ENCODE measurements around the gene C12orf60.
A peak's percentile ranks its signal among the peaks of the same experiment; 100 is the strongest.

Gene C12orf60

GRCh38 chr12:14849661-14850060 is 46.2 kb downstream of the C12orf60 start:
- no peak overlapping the region for H3K4me3 ChIP-seq (ENCODE audit: control insufficient read depth in 1 of 7, extremely low read depth in 1 of 7, insufficient read depth in 4 of 7, low read depth in 2 of 7, low read length in 6 of 7)
- H3K4me1 ChIP-seq (ENCODE audit: control extremely low read depth in 1 of 4, control insufficient read depth in 4 of 4, insufficient read depth in 4 of 4, low read length in 3 of 4): peaks cover 5 to 12% (median 10%) of the 10 kb centered on the region in 4 experiments
- H3K27me3 ChIP-seq (replicated peaks in 2 of 5; ENCODE audit: control insufficient read depth in 4 of 5, insufficient read depth in 5 of 5, low read length in 4 of 5): no peaks in the 10 kb centered on the region
- ChIA-PET POLR2A (no interaction called here), CTCF (interaction anchor here (1.0 kb wide), 1 partner anchor 44 kb away, joined by 3 read pairs; no protein-coding TSS in a partner anchor)
- H3K27ac ChIP-seq (ENCODE audit: insufficient read depth in 1 of 2, low read depth in 1 of 2, low read length in 2 of 2, poor library complexity in 1 of 2, severe bottlenecking in 2 of 2): no peak overlapping the region
- H3K36me3 ChIP-seq (ENCODE audit: control insufficient read depth in 4 of 4, insufficient read depth in 4 of 4, low read length in 3 of 4): no peaks in the 10 kb centered on the region
- WGBS (ENCODE audit: insufficient coverage): 100% methylated on average over 2 of the region's 2 CpGs
- H3K9me3 ChIP-seq (ENCODE audit: control extremely low read depth in 1 of 5, control insufficient read depth in 4 of 5, insufficient read depth in 2 of 5, low read depth in 1 of 5, low read length in 4 of 5): no peaks in the 10 kb centered on the region
- no peak for DNase-seq

DNA sequence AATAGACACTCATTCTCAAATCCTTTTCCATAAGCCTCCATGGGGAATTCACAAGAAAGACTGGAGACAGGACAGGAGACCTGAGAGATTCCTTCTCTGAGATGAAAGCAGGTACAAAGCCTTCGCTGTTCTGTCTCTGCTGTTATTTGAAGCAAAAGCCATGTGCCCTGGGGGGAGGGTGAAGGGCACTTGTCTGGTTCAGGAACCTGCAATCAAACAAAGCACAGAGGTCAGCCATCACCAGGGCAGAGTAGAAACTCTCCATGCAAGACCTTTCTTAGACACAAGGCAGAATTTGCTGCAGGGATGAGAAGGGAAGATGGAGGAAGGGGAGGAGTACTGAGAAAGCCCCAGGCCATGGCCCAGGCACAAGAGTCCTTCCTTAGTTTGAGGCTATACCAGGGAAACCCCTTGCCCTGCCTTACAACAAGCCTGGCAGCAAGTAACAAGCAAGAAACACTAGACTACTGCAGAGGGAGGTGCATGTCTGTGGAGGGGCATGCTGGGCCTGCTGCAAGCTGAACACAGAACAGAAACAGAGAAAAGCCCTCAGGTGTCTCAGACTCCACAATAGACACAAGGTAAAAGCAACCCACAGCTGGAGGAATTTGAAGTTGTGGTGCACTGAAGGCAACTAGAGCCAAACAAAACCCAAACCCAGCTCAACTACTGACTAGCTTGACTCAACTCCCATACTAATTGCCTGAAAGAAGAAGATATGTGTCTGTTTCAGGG is 47.6 kb downstream of the C12orf60 start:
- POLR2A ChIA-PET: no interaction called here

GRCh38 chr12:14852880-14853279 is 49.4 kb downstream of the C12orf60 start:
- CTCF ChIA-PET: interaction anchor here (1.1 to 1.4 kb wide), 3 partner anchors 16 to 28 kb away, joined by 3 to 7 read pairs (median 3); no protein-coding TSS in a partner anchor
- Histone ChIP-seq H3K27me3 (replicated peaks in 2 of 5; ENCODE audit: control insufficient read depth in 4 of 5, insufficient read depth in 5 of 5, low read length in 4 of 5) (no peaks in the 10 kb centered on the region), H3K4me1 (ENCODE audit: control extremely low read depth in 1 of 4, control insufficient read depth in 4 of 4, insufficient read depth in 4 of 4, low read length in 3 of 4) (peaks cover 0 to 8% (median 1%) of the 10 kb centered on the region in 4 experiments), H3K27ac (ENCODE audit: insufficient read depth in 1 of 2, low read depth in 1 of 2, low read length in 2 of 2, poor library complexity in 1 of 2, severe bottlenecking in 2 of 2) (no peak overlapping the region), H3K9me3 (ENCODE audit: control extremely low read depth in 1 of 5, control insufficient read depth in 4 of 5, insufficient read depth in 2 of 5, low read depth in 1 of 5, low read length in 4 of 5) (peaks cover 0 to 2% (median 0%) of the 10 kb centered on the region in 5 experiments), H3K4me3 (ENCODE audit: control insufficient read depth in 1 of 7, extremely low read depth in 1 of 7, insufficient read depth in 4 of 7, low read depth in 2 of 7, low read length in 6 of 7) (no peak overlapping the region), H3K36me3 (ENCODE audit: control insufficient read depth in 4 of 4, insufficient read depth in 4 of 4, low read length in 3 of 4) (no peaks in the 10 kb centered on the region)
- no peak for DNase-seq
- POLR2A ChIA-PET: interaction anchor here (0.6 kb wide), 2 partner anchors 20 to 1607 kb away, joined by 3 read pairs; no protein-coding TSS in a partner anchor

More for the DNA sequence above, 47.6 kb downstream of the C12orf60 start:
- CTCF ChIA-PET: interaction anchor here (0.8 to 1.3 kb wide), 2 partner anchors 43 to 144 kb away, joined by 3 to 4 read pairs; no protein-coding TSS in a partner anchor
- Histone ChIP-seq H3K9me3 (ENCODE audit: control extremely low read depth in 1 of 5, control insufficient read depth in 4 of 5, insufficient read depth in 2 of 5, low read depth in 1 of 5, low read length in 4 of 5) (no peaks in the 10 kb centered on the region), H3K4me1 (ENCODE audit: control extremely low read depth in 1 of 4, control insufficient read depth in 4 of 4, insufficient read depth in 4 of 4, low read length in 3 of 4) (peaks cover 3 to 13% (median 5%) of the 10 kb centered on the region in 4 experiments), H3K27me3 (replicated peaks in 2 of 5; ENCODE audit: control insufficient read depth in 4 of 5, insufficient read depth in 5 of 5, low read length in 4 of 5) (no peaks in the 10 kb centered on the region), H3K36me3 (ENCODE audit: control insufficient read depth in 4 of 4, insufficient read depth in 4 of 4, low read length in 3 of 4) (no peaks in the 10 kb centered on the region), H3K4me3 (ENCODE audit: control insufficient read depth in 1 of 7, extremely low read depth in 1 of 7, insufficient read depth in 4 of 7, low read depth in 2 of 7, low read length in 6 of 7) (no peak overlapping the region), H3K27ac (ENCODE audit: insufficient read depth in 1 of 2, low read depth in 1 of 2, low read length in 2 of 2, poor library complexity in 1 of 2, severe bottlenecking in 2 of 2) (no peak overlapping the region)
- WGBS (ENCODE audit: insufficient coverage): 67% methylated on average over 1 of the region's 1 CpG
- no peak for DNase-seq

- POLR2A ChIA-PET: no interaction called here
- WGBS (ENCODE audit: insufficient coverage): no CpG with 5 or more reads among the region's 3 CpGs
Observed at GRCh38 chr12:14853961-14854360, 50.5 kb downstream of the C12orf60 start.

DNA sequence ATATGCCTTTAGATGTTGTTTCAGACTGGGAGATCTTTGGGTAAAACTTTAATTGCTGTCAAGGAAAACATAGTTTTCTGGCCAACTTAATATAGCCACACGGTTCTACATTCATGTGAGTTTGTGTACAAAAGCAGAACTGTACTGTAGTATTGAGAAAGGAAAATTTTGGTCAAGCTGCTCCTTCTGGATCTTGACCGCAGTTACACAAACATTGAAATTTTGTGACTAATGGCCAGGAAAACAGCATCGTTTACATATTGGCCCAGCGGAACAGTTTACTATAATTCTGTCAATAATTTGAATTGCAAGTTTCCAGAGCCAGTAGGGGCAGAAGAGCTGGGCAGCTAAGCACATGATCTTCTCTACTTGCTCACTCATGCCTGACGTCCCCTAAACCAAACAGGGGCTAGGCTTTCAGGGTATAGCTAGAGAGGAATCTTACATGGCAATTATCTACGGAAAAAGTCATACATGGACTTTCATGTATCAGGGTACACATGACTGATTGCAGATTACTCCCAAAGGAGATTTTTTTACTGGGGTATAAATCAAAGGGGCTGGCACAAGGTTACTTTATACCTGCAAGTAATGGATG is 51.2 kb downstream of the C12orf60 start:
- Histone ChIP-seq H3K4me1 (ENCODE audit: control extremely low read depth in 1 of 4, control insufficient read depth in 4 of 4, insufficient read depth in 4 of 4, low read length in 3 of 4) (peaks cover 0 to 8% (median 1%) of the 10 kb centered on the region in 4 experiments), H3K27me3 (replicated peaks in 2 of 5; ENCODE audit: control insufficient read depth in 4 of 5, insufficient read depth in 5 of 5, low read length in 4 of 5) (no peaks in the 10 kb centered on the region), H3K36me3 (ENCODE audit: control insufficient read depth in 4 of 4, insufficient read depth in 4 of 4, low read length in 3 of 4) (no peaks in the 10 kb centered on the region), H3K27ac (ENCODE audit: insufficient read depth in 1 of 2, low read depth in 1 of 2, low read length in 2 of 2, poor library complexity in 1 of 2, severe bottlenecking in 2 of 2) (no peak overlapping the region), H3K4me3 (ENCODE audit: control insufficient read depth in 1 of 7, extremely low read depth in 1 of 7, insufficient read depth in 4 of 7, low read depth in 2 of 7, low read length in 6 of 7) (no peak overlapping the region), H3K9me3 (ENCODE audit: control extremely low read depth in 1 of 5, control insufficient read depth in 4 of 5, insufficient read depth in 2 of 5, low read depth in 1 of 5, low read length in 4 of 5) (peaks cover 0 to 2% (median 0%) of the 10 kb centered on the region in 5 experiments)
- 90% methylated on average over 4 of the region's 6 CpGs for WGBS (ENCODE audit: insufficient coverage)
- DNase-seq: no peak
- POLR2A ChIA-PET: no interaction called here
- CTCF ChIA-PET: interaction anchor here (0.8 to 2.8 kb wide), 2 partner anchors 9 to 140 kb away, joined by 3 to 7 read pairs; no protein-coding TSS in a partner anchor

More at GRCh38 chr12:14853961-14854360, 50.5 kb downstream of the C12orf60 start:
- Histone ChIP-seq H3K27me3 (replicated peaks in 2 of 5; ENCODE audit: control insufficient read depth in 4 of 5, insufficient read depth in 5 of 5, low read length in 4 of 5) (no peaks in the 10 kb centered on the region), H3K36me3 (ENCODE audit: control insufficient read depth in 4 of 4, insufficient read depth in 4 of 4, low read length in 3 of 4) (no peaks in the 10 kb centered on the region), H3K4me3 (ENCODE audit: control insufficient read depth in 1 of 7, extremely low read depth in 1 of 7, insufficient read depth in 4 of 7, low read depth in 2 of 7, low read length in 6 of 7) (no peak overlapping the region), H3K4me1 (ENCODE audit: control extremely low read depth in 1 of 4, control insufficient read depth in 4 of 4, insufficient read depth in 4 of 4, low read length in 3 of 4) (peaks cover 0 to 8% (median 1%) of the 10 kb centered on the region in 4 experiments), H3K9me3 (ENCODE audit: control extremely low read depth in 1 of 5, control insufficient read depth in 4 of 5, insufficient read depth in 2 of 5, low read depth in 1 of 5, low read length in 4 of 5) (peaks cover 0 to 2% (median 0%) of the 10 kb centered on the region in 5 experiments), H3K27ac (ENCODE audit: insufficient read depth in 1 of 2, low read depth in 1 of 2, low read length in 2 of 2, poor library complexity in 1 of 2, severe bottlenecking in 2 of 2) (no peak overlapping the region)
- DNase-seq: no peak
- CTCF ChIA-PET: interaction anchor here (0.8 to 2.8 kb wide), 3 partner anchors 8 to 141 kb away, joined by 3 to 7 read pairs (median 3); no protein-coding TSS in a partner anchor

DNA sequence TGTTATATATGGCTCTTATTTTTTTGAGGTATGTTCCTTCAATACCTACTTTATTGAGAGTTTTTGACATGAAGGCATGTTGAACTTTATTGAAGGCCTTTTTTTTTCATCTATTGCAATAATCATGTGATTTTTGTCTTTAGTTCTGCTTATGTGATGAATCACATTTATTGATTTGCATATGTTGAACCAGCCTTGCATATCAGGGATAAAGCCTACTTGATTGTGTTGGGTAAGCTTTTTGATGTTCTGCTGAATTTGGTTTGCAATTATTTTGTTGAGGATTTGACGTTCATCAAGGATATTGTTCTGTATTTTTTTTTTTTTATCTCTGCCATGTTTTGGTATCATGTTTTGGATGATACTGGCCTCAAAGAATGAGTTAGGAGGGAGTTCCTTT is 55.0 kb downstream of the C12orf60 start:
- peaks cover 0 to 8% (median 1%) of the 10 kb centered on the region in 4 experiments for H3K4me1 ChIP-seq (ENCODE audit: control extremely low read depth in 1 of 4, control insufficient read depth in 4 of 4, insufficient read depth in 4 of 4, low read length in 3 of 4)
- H3K9me3 ChIP-seq (ENCODE audit: control extremely low read depth in 1 of 5, control insufficient read depth in 4 of 5, insufficient read depth in 2 of 5, low read depth in 1 of 5, low read length in 4 of 5): peaks cover 0 to 11% (median 3%) of the 10 kb centered on the region in 5 experiments
- H3K27me3 ChIP-seq (replicated peaks in 2 of 5; ENCODE audit: control insufficient read depth in 4 of 5, insufficient read depth in 5 of 5, low read length in 4 of 5): no peaks in the 10 kb centered on the region
- WGBS (ENCODE audit: insufficient coverage): 100% methylated on average over 1 of the region's 1 CpG
- no peak for DNase-seq
- ChIA-PET CTCF (no interaction called here), POLR2A (no interaction called here)
- H3K36me3 ChIP-seq (ENCODE audit: control insufficient read depth in 4 of 4, insufficient read depth in 4 of 4, low read length in 3 of 4): no peaks in the 10 kb centered on the region
- no peak overlapping the region for H3K4me3 ChIP-seq (ENCODE audit: control insufficient read depth in 1 of 7, extremely low read depth in 1 of 7, insufficient read depth in 4 of 7, low read depth in 2 of 7, low read length in 6 of 7)
- H3K27ac ChIP-seq (ENCODE audit: insufficient read depth in 1 of 2, low read depth in 1 of 2, low read length in 2 of 2, poor library complexity in 1 of 2, severe bottlenecking in 2 of 2): no peak overlapping the region

GRCh38 chr12:14860490-14860889 is 57.0 kb downstream of the C12orf60 start:
- Histone ChIP-seq H3K27ac (ENCODE audit: insufficient read depth in 1 of 2, low read depth in 1 of 2, low read length in 2 of 2, poor library complexity in 1 of 2, severe bottlenecking in 2 of 2) (no peak overlapping the region), H3K27me3 (replicated peaks in 2 of 5; ENCODE audit: control insufficient read depth in 4 of 5, insufficient read depth in 5 of 5, low read length in 4 of 5) (no peaks in the 10 kb centered on the region), H3K36me3 (ENCODE audit: control insufficient read depth in 4 of 4, insufficient read depth in 4 of 4, low read length in 3 of 4) (no peaks in the 10 kb centered on the region), H3K4me3 (ENCODE audit: control insufficient read depth in 1 of 7, extremely low read depth in 1 of 7, insufficient read depth in 4 of 7, low read depth in 2 of 7, low read length in 6 of 7) (no peak overlapping the region), H3K4me1 (ENCODE audit: control extremely low read depth in 1 of 4, control insufficient read depth in 4 of 4, insufficient read depth in 4 of 4, low read length in 3 of 4) (peaks cover 0 to 2% (median under 1%) of the 10 kb centered on the region in 4 experiments), H3K9me3 (ENCODE audit: control extremely low read depth in 1 of 5, control insufficient read depth in 4 of 5, insufficient read depth in 2 of 5, low read depth in 1 of 5, low read length in 4 of 5) (peaks cover 0 to 11% (median 3%) of the 10 kb centered on the region in 5 experiments)
- ChIA-PET POLR2A (no interaction called here), CTCF (interaction anchor here (0.6 to 1.3 kb wide), 2 partner anchors 9 to 128 kb away, joined by 3 read pairs; no protein-coding TSS in a partner anchor)
- peak in 1 of 3 donors; percentile 9 for DNase-seq

Measured in common myeloid progenitor, CD34-positive (primary cell).